Stimulated activated CD8-positive, alpha-beta memory T cell treated with anti-CD3 and anti-CD28 coated beads, Interleukin-7, amount 100 ng/mL, for 24 hours (primary cell): ENCODE results near the gene TOR4A.

Experiments
- DNase-seq: peaks from one replicate; pipeline ENCODE4 v3.0.0-alpha.2; 2020; ENCODE audit warnings: low read depth

TOR4A gene

GRCh38 chr9:137271696-137272076 is 5.8 kb upstream of the TOR4A start:
- no peak for DNase-seq

- no peak for DNase-seq
These were observed 5.1 kb upstream of the TOR4A start for GRCh38 chr9:137272241-137273094.

- DNase-seq = no peak
These were observed 4.4 kb upstream of the TOR4A start for GRCh38 chr9:137273095-137273490.

- no peak for DNase-seq
These were observed 3.8 kb upstream of the TOR4A start for GRCh38 chr9:137273611-137274320.

- no peak for DNase-seq
These were observed 2.3 kb upstream of the TOR4A start for GRCh38 chr9:137275203-137275587.

GRCh38 chr9:137275588-137276472 is 1.7 kb upstream of the TOR4A start:
- no peak for DNase-seq

- DNase-seq = no peak
These were observed 825 bp upstream of the TOR4A start for GRCh38 chr9:137276473-137277328.

GRCh38 chr9:137278061-137278701 is 655 bp downstream of the TOR4A start:
- DNase-seq = no peak

GRCh38 chr9:137278721-137279711 is 1.5 kb downstream of the TOR4A start:
- no peak for DNase-seq

GRCh38 chr9:137279741-137280473 is 2.4 kb downstream of the TOR4A start:
- no peak for DNase-seq

GRCh38 chr9:137280474-137281344 is 3.2 kb downstream of the TOR4A start:
- DNase-seq = no peak

- no peak for DNase-seq
These were observed 4.0 kb downstream of the TOR4A start for GRCh38 chr9:137281345-137282116.

GRCh38 chr9:137286975-137287383 is 9.5 kb downstream of the TOR4A start:
- no peak for DNase-seq

GRCh38 chr9:137293094-137293481 is 15.6 kb downstream of the TOR4A start:
- DNase-seq = no peak

- DNase-seq = no peak
These were observed 16.1 kb downstream of the TOR4A start for GRCh38 chr9:137293482-137294090.

GRCh38 chr9:137294091-137294680 is 16.7 kb downstream of the TOR4A start:
- DNase-seq = no peak
